HG02763 (cell line): ENCODE data around the gene ANKS6.

Experiments used
- ATAC-seq: cut with Tn5 transposase; IDR thresholded peaks from one replicate; pipeline ENCODE4 v1.9.1; 2021; ENCODE audit warnings: mild to moderate bottlenecking, moderate library complexity; ENCODE audit not compliant: unreplicated experiment

ANKS6 gene

GRCh38 chr9:98815391-98815951 is 19.1 kb upstream of the ANKS6 start:
- ATAC-seq = no peak

- no peak for ATAC-seq
Observed at GRCh38 chr9:98811051-98811650, 14.8 kb upstream of the ANKS6 start.

GRCh38 chr9:98810102-98810842 is 13.9 kb upstream of the ANKS6 start:
- no peak for ATAC-seq

DNA sequence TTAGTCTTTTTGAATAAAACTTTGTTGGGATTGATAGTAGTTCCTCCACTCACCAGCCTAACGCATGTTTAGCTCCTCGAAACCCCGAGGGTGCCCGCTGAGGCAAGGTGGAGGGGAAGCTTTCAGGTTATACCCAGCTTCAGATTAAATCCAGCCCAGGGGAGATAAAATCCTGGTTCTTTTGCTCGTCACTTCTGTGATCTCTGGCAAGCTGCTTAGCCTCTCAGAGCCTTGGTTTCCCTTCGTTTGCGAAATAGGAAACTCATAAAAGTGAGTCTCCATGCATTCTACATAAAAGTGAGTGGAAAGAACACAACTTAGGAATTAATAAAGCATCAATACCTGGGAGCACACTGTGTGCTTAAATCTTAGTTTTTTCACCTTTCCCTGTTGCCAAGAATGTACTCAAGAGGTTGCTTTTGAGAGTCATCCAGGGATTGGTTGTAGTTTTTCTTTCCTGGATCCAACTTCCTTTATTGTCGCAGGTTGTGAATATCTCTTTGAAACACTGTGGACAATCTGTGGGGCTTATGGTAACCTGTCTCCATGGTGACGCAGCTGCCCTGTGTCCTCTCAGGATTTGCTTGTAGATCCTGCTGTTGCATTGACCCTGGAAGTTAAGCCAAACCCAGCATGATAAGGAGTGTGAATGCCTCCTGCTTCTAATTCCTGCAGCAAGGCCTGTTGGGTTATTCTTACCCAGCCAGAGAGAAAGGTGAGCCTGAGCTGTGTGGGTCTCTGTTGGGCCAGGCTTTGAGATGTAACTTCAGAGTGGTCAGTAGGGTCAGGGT is 13.2 kb upstream of the ANKS6 start:
- ATAC-seq = no peak

DNA sequence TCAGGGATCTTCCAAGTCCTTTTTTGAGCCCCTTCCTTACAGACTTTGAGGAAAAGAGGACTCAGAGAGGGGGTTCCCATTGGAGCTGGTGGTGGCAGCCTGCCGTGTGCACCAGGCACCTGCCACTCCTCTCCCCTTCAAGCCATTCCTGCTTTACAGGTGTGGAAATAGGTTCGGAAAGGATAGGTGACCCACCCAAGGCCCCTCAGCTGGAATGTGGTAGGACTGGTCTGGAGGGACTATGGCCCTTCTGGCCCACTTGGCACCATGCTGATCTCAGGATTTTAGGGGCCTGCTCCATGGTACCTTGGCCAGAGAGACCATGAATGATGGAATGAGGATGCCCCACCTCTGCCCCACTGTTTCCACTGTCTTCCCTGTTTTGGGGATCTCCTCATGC is 12.5 kb upstream of the ANKS6 start:
- no peak for ATAC-seq

- no peak for ATAC-seq
Observed at GRCh38 chr9:98808411-98808815, 12.1 kb upstream of the ANKS6 start.

DNA sequence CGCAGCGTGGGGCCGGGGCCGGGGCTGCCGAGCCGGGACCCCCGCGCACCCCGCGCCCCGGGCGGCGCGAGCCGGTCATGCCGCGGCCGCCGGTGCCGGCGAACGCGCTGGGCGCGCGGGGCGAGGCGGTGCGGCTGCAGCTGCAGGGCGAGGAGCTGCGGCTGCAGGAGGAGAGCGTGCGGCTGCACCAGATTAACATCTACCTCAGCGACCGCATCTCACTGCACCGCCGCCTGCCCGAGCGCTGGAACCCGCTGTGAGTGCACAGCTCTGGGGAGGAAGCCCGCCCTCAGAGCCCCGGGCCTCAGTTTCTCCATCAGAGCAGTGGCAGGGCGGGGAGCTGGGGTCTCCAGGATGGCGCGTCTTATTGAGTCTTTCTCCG is 11.4 kb upstream of the ANKS6 start:
- peak; percentile 42 for ATAC-seq

DNA sequence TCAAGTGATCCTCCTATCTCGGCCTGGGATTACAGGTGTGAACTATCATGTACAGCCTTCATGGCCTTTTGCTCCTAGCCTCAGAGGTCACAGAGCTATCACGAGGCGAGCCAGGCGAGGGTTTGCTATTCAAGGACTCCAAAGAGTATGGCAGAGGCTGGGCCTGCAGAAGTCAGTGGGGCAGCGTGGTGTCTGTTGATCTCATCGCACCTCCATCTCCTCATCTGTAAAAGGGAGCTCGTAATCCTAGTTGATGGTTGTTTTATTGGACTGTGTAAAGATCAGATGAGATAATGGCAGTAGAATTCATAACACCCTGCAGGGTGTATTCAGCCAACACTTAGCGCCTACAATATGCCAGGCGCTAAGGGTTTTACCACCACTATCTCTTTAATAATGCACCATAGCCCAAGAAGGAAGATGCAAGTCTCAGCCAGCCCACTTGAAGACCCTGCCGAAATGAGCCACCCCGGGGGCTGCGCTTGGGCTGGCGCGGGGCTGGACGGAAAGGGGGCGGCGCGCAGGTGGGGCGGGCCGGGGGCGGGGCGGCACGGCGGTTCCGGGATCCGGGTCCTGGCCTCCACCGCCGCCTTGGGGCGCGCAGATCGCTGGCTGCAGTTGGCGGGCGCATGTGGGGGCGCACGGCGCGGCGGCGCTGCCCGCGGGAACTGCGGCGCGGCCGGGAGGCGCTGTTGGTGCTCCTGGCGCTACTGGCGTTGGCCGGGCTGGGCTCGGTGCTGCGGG is 10.9 kb upstream of the ANKS6 start, which contains the start of gene GALNT12:
Gene GALNT12 (plus strand): TSS at position 601 of the 744 bp plus-strand sequence. CDS start 29 bp downstream, at position 630.
- ATAC-seq = peak; percentile 50

- ATAC-seq = no peak
Observed at GRCh38 chr9:98806394-98807035, 10.2 kb upstream of the ANKS6 start.

DNA sequence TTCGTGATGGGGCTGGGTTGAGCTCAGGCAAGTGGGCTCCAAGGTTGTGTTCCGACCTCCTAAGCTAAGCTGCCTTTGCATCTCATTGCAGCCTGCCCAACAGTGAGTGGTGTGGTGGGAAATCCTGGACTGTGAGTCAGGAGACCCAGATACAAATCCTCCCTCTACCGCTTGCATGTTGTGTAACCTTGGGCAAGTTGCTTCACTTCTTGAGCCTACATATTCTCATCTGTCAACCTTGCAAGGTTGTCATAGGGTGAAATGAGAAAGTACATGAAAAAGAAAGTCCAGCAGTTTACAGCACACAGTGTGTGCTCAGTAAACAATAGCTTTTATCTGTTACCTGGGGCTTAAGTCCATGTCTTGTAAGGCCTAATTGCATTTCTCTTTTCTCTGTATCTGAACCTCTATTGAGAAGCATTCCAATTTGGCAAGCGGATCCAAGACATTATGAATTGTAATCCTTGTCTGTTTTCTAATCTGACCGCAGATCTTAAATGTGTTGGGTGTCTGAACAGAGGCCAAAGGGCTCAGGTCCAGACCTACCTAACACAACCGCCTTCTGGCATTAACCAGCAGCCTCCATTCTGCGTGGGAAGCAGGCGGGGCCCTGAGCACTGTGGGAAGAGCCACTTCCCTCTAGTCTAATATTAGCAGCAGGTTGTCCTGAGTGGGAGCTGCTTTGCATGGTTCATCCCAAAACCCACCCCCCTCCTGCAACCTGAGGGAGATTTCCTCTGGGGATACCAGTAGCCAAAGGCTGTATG is 9.3 kb upstream of the ANKS6 start:
- no peak for ATAC-seq

DNA sequence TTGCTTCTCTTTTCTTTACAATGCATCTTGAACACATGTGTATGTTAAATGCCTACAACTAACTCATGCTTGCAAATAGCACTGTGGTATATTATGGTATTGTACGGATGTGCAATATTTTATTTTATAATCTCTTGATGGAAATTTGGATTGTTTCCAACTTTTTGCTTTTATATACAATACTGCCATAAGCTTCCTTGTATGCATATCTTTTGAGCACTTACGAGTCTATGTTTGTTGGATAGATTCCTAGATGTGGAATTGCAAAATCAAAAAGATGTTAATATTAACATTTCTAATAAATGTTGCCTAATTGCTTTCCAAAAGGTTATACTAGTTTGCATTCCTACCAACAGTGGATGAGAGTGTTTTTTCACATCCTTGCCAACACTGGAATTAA is 7.7 kb upstream of the ANKS6 start:
- no peak for ATAC-seq

DNA sequence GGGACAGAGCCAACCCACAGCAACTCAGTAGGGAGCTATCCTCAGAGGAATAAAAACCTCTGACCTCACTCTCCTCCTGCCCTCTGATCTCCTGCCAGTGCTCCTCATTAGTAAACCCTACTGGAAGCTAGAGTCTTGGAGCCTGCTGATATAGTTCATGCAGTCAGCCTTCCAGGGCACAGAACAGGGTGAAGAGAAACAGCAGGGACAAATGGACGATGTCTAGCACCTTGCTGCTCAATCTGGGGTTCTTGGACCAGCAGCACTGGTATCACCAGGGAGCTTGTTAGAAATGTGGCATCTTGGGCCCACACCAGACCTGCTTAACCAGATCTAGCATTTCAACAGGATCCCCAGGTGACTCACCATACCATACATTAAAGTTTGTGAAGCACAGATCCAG is 5.6 kb upstream of the ANKS6 start:
- no peak for ATAC-seq

GRCh38 chr9:98801561-98801960 is 5.2 kb upstream of the ANKS6 start:
- ATAC-seq = no peak

- ATAC-seq = no peak
Observed at GRCh38 chr9:98798254-98798653, 1.9 kb upstream of the ANKS6 start.

- no peak for ATAC-seq
Observed at GRCh38 chr9:98797491-98797890, 1.1 kb upstream of the ANKS6 start.

DNA sequence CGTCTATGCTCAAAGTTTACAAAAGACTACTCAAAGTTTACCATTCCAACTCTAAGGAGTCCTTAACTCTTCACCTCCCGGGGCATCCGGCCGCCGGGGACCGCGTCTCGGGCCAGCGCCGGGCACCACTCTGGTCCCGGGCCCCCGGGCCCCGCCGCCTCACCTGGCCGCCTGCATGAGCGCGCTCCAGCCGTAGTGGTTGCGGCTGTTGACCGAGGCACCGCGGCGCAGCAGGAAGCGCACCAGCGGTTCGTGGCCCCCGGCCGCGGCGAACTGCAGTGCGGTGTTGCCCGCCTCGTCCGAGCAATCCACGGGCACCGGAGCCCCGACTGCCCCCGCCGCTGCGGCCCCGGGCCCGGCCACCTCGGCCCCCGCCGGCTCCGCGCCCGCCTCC is 388 bp downstream of the ANKS6 start:
- ATAC-seq = peak; percentile 34

DNA sequence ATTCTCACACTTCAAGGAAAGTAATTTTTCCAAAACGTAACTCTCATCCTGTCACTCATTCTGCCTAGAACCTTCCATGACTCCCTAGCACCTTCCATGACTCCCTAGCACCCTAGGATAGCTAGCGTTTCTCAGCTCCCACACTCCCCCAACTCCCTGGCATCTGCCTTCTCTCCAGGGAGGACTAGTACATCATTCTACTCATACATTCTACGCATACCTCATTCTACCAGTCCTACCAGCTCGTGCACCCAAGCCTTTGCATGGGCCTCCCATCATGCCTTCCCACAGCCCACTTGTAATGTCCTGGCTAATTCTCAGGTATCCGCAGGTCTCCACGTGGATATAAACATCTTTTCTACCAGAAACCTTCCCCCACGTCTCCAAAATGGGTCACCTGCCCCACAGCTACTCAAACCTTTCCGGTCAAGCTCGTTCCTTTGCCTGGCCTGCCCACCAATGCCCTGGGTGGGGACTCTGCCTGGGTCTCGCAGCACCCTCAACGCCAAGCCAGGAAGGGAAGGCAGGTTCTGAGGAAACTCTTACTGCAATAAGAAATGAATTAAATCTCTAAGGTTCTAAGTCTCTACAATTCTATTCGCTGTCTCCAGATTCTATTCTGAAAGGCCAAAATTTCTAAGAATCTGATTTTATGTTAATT is 930 bp downstream of the ANKS6 start:
- ATAC-seq = no peak

DNA sequence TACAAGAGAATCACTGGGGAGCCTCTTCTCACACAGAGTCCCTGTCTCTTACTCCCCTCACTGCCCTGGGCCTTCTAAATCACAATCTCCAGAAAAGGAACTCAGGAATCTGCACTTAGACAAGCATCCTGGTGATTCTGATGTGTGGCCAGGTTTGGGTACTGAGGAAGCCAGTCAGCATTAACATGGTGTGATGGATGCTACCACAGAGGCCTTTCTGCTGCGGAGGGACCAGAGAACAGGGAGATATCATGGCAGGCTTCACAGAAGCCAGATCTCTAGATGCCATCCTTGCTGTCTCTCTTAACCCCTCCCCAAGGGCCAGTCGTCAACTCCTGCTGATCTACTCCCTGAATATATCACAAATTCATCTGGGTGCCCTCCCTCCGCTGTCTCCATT is 1.6 kb downstream of the ANKS6 start:
- ATAC-seq = no peak

DNA sequence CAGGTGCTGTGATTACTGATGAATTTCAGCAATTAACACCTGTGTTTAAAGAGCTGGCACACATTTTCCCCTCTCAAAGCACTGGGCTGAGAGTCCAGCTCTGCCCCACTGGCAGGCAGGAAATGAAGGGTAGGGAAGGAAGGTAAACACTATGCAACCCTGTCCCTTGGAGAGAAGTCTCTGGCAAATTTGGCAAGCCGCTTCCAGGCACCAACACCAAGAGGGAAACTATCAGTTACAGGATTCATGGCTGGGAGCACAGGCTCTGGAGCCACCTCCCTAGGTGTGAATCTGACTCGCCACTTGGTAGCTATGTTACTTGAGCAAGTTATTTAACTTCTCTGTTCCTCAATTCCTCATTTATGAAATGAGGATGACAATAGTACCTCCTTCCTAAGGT is 3.3 kb downstream of the ANKS6 start:
- ATAC-seq = no peak
